DOHH2 (cell line): ENCODE data around the gene N4BP2L2.

Source experiments
- H3F3A ChIP-seq: fragments of 200-600 bp; sonication (generic), shearing (Covaris generic); 2 replicates; pipeline ENCODE4 v1.6.0; 2016; ENCODE audit warnings: antibody characterized with exemption, mild to moderate bottlenecking; ENCODE audit not compliant: control insufficient read depth, insufficient read depth
- H3K27ac ChIP-seq: fragments of 200-600 bp; sonication (generic); 2 replicates; pipeline ENCODE4 v1.5.1; 2014; ENCODE audit warnings: low read depth, mild to moderate bottlenecking, low read length, moderate library complexity
- H3K27me3 ChIP-seq: fragments of 200-600 bp; sonication (generic); 2 replicates; pipeline ENCODE4 v1.6.1; 2014; ENCODE audit warnings: mild to moderate bottlenecking, low read length, mixed read lengths; ENCODE audit not compliant: control insufficient read depth
- H3K36me3 ChIP-seq: fragments of 200-600 bp; sonication (generic); 2 replicates; pipeline ENCODE4 v1.6.1; 2014; ENCODE audit warnings: mild to moderate bottlenecking, low read length, moderate library complexity, mixed read lengths; ENCODE audit not compliant: control insufficient read depth
- H3K4me1 ChIP-seq: fragments of 200-600 bp; sonication (generic); 2 replicates; pipeline ENCODE4 v1.6.1; 2014; ENCODE audit warnings: mild to moderate bottlenecking, low read length, mixed read lengths; ENCODE audit not compliant: control insufficient read depth
- H3K4me2 ChIP-seq: fragments of 200-600 bp; sonication (generic); 2 replicates; pipeline ENCODE4 v1.6.0; 2014; ENCODE audit warnings: mild to moderate bottlenecking, low read length, moderate library complexity
- H3K4me3 ChIP-seq: fragments of 200-600 bp; sonication (generic); 2 replicates; pipeline ENCODE4 v1.5.1; 2014; ENCODE audit warnings: mild to moderate bottlenecking, low read length, mixed read lengths
- H3K79me2 ChIP-seq: fragments of 200-600 bp; sonication (generic); 2 replicates; pipeline ENCODE4 v1.6.1; 2014; ENCODE audit warnings: mild to moderate bottlenecking, low read length, mixed read lengths; ENCODE audit not compliant: control insufficient read depth
- H3K9me2 ChIP-seq: fragments of 200-600 bp; sonication (generic); replicated peaks from 2 replicates; pipeline ENCODE4 v1.6.1; 2014; ENCODE audit warnings: mild to moderate bottlenecking, low read length, mixed read lengths; ENCODE audit not compliant: control insufficient read depth
- H3K9me3 ChIP-seq: fragments of 200-600 bp; sonication (generic); 2 replicates; pipeline ENCODE4 v1.6.1; 2014; ENCODE audit warnings: antibody characterized with exemption, low read length, mixed read lengths; ENCODE audit not compliant: control insufficient read depth, insufficient read depth
- H4K20me1 ChIP-seq: fragments of 200-600 bp; sonication (generic); 2 replicates; pipeline ENCODE4 v1.6.0; 2014; ENCODE audit warnings: low read depth, mild to moderate bottlenecking, antibody characterized with exemption, low read length, moderate library complexity; ENCODE audit not compliant: control insufficient read depth, insufficient read depth
- EZH2phosphoT487 ChIP-seq: fragments of 200-600 bp; sonication (generic); IDR thresholded peaks from 2 replicates; pipeline ENCODE4 v1.6.1; 2017; ENCODE audit warnings: borderline replicate concordance, mild to moderate bottlenecking, antibody characterized with exemption, low read length, moderate library complexity, mixed read lengths
- TF ChIP-seq, protein P1 (sequence below): fragments of 200-600 bp; sonication (generic); IDR thresholded peaks from one replicate; pipeline ENCODE4 v1.5.1; 2014; ENCODE audit warnings: antibody characterized with exemption, mild to moderate bottlenecking, low read depth, low read length; ENCODE audit not compliant: poor library complexity, severe bottlenecking

Gene N4BP2L2

GRCh38 chr13:32448972-32449371, 89.6 kb downstream of the N4BP2L2 start:
- Histone ChIP-seq H3K36me3 (no peaks in the 10 kb centered on the region), H3K27me3 (no peaks in the 10 kb centered on the region), H3F3A (no peaks in the 10 kb centered on the region), H3K27ac (no peak overlapping the region), H3K9me3 (no peaks in the 10 kb centered on the region), H3K4me3 (no peak overlapping the region), H3K4me1 (no peaks in the 10 kb centered on the region), H3K4me2 (no peak overlapping the region), H3K9me2 (no peaks in the 10 kb centered on the region), H3K79me2 (no peaks in the 10 kb centered on the region), H4K20me1 (no peaks in the 10 kb centered on the region)
- TF ChIP-seq EZH2phosphoT487, result no peak
- TF ChIP-seq, protein P1, sequence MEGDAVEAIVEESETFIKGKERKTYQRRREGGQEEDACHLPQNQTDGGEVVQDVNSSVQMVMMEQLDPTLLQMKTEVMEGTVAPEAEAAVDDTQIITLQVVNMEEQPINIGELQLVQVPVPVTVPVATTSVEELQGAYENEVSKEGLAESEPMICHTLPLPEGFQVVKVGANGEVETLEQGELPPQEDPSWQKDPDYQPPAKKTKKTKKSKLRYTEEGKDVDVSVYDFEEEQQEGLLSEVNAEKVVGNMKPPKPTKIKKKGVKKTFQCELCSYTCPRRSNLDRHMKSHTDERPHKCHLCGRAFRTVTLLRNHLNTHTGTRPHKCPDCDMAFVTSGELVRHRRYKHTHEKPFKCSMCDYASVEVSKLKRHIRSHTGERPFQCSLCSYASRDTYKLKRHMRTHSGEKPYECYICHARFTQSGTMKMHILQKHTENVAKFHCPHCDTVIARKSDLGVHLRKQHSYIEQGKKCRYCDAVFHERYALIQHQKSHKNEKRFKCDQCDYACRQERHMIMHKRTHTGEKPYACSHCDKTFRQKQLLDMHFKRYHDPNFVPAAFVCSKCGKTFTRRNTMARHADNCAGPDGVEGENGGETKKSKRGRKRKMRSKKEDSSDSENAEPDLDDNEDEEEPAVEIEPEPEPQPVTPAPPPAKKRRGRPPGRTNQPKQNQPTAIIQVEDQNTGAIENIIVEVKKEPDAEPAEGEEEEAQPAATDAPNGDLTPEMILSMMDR, result no peak

GRCh38 chr13:32447894-32448623, 90.5 kb downstream of the N4BP2L2 start:
- Histone ChIP-seq H3K27me3 (no peaks in the 10 kb centered on the region), H4K20me1 (no peaks in the 10 kb centered on the region), H3K9me3 (no peaks in the 10 kb centered on the region), H3K9me2 (no peaks in the 10 kb centered on the region), H3K4me3 (no peak overlapping the region), H3K4me2 (no peak overlapping the region), H3K36me3 (no peaks in the 10 kb centered on the region), H3K27ac (no peak overlapping the region), H3K79me2 (no peaks in the 10 kb centered on the region), H3K4me1 (no peaks in the 10 kb centered on the region), H3F3A (no peaks in the 10 kb centered on the region)
- no peak for TF ChIP-seq EZH2phosphoT487
- TF ChIP-seq, protein P1, result no peak

GRCh38 chr13:32446773-32447465, 91.7 kb downstream of the N4BP2L2 start:
- Histone ChIP-seq H3K79me2 (no peaks in the 10 kb centered on the region), H3K9me3 (no peaks in the 10 kb centered on the region), H4K20me1 (no peaks in the 10 kb centered on the region), H3K36me3 (no peaks in the 10 kb centered on the region), H3K4me1 (no peaks in the 10 kb centered on the region), H3K4me2 (no peak overlapping the region), H3K4me3 (no peak overlapping the region), H3K9me2 (no peaks in the 10 kb centered on the region), H3K27me3 (0 out of 2 replicates have a peak, but pooled peaks cover 4% of the 10 kb centered on the region), H3F3A (no peaks in the 10 kb centered on the region), H3K27ac (no peak overlapping the region)
- TF ChIP-seq, protein P1, result no peak
- no peak for TF ChIP-seq EZH2phosphoT487
